Stimulated activated CD4-positive, alpha-beta T cell treated with anti-CD3 and anti-CD28 coated beads, Interleukin-2, amount 100 ng/mL, for 4 hours (primary cell): ENCODE data around the gene BRICD5.

Source experiments
- DNase-seq: peaks from one replicate; pipeline ENCODE4 v3.0.0-alpha.2; 2020; ENCODE audit warnings: low read depth

Gene BRICD5

DNA sequence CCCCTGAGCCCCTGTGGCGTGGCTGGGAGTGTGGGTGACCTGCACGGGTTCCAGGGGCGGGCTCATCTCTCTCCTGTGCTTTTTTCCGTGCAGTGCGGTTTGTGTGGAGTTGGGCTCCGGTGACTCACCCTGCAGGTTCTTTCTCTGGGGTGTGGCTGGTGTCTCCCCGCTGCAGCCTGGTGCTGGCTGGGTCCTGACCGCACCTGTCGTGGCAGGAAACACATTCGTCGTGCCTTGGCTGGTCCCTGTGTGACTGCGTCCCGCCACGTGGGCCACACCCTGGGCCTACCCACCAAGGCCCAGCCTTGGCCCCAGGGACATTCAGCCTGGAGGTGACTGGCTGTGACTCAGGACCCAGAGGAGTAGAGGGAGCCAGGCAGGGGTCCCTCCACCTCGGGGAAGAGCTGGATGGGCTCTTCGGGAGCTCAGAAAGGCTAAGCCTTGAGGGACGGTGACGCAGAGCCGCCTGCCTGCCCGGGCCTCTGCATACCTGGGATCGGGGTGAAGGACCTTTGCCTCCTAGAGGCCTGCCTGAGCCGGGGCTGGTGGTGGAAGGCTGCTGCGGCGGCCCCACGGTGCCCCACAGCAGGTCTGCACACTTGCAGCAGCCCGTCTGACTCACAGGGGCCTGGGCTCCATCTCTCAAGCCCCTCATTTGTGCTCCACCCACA lies 47.3 kb downstream of the BRICD5 start:
- no peak for DNase-seq

DNA sequence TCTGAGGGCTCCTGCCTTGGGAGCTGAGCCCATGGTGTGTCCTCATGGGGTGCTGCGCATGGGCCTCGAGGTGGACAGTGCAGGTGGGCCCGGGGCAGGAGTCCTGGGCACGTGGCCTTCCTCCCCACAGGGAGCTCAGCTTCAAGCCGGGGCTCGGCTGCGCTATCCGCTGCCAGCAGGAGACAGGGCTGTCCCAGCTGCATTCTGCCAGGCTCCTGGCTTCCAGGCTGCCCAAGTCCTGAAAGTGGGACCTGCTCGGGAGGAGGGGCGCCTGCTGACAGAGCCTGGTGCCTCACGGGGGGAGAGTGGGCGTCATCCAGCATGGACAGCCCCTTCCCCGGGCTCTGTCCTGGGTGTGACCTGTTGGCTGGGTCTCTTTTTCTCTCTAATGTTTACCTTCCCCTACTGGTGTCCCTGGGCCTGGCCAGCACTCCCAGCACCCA lies 48.0 kb downstream of the BRICD5 start:
- no peak for DNase-seq

DNA sequence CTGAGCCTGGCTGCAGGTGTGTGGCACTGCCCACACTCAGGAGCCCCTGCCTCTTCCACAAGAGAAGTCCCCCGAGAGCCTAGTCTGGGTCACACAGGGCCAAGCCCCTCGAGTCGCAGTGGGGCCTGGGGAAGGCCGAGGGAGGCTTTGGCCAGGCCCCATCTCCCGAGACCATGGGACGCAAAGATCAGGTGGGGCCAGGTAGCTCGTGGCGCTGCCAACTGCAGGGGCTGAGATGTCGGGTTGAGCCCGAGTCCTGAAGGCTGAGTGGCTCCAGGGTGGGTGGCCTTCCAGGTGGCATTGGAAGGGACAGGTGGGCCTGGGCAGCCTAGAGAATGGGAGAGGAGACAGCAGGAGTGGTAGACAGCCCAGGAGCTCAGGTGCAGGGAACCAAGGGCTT lies 48.8 kb downstream of the BRICD5 start:
- DNase-seq, result no peak

DNA sequence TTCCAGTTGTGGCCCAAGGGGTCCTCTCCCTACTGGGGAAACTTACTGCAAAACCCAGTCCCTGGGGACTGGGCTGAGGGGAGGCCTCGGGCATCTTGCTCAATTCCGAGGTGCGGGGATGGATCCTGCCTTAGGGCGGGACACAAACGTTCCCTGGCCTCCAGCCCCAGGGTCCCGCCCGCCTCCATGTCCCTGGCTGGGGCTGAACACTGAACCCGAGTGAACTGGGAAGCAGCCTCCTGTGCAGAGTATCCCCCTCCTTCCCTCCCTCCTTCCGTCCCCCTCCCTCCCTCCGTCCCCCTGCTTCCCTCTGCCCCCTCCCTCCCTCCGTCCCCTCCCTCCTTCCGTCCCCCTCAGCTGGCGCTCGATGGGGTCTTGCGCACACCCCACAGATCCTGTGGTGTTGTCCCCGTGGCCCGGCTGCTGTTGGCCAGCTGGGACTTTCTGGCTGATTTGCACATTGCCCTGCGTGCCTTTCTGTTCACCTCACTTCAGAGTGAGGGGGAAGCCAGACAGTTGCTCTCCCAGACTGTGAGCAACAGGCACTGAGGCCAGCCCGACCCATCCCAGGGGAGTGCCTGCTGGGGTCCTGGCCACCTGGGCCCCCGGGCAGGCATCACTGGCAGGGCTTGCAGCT lies 49.6 kb downstream of the BRICD5 start:
- DNase-seq, result no peak
